ENCODE results near the gene CETP.

Gene CETP, protein sequence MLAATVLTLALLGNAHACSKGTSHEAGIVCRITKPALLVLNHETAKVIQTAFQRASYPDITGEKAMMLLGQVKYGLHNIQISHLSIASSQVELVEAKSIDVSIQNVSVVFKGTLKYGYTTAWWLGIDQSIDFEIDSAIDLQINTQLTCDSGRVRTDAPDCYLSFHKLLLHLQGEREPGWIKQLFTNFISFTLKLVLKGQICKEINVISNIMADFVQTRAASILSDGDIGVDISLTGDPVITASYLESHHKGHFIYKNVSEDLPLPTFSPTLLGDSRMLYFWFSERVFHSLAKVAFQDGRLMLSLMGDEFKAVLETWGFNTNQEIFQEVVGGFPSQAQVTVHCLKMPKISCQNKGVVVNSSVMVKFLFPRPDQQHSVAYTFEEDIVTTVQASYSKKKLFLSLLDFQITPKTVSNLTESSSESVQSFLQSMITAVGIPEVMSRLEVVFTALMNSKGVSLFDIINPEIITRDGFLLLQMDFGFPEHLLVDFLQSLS

DNA sequence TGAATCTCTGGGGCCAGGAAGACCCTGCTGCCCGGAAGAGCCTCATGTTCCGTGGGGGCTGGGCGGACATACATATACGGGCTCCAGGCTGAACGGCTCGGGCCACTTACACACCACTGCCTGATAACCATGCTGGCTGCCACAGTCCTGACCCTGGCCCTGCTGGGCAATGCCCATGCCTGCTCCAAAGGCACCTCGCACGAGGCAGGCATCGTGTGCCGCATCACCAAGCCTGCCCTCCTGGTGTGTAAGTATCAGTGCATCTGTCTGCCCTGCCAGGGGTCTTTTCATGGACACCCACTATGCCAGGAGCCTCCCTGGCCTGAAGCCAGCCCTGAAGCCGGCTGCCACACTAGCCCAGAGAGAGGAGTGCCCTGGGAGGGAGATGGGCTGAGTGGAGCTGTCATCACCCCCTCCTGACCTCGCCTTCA, at the start of gene CETP:
Gene CETP (plus strand): TSS at position 100 of the 431 bp plus-strand sequence. CDS start 30 bp downstream, at position 130.
- DNase-seq (ENCODE audit: low spot score): no peak

DNA sequence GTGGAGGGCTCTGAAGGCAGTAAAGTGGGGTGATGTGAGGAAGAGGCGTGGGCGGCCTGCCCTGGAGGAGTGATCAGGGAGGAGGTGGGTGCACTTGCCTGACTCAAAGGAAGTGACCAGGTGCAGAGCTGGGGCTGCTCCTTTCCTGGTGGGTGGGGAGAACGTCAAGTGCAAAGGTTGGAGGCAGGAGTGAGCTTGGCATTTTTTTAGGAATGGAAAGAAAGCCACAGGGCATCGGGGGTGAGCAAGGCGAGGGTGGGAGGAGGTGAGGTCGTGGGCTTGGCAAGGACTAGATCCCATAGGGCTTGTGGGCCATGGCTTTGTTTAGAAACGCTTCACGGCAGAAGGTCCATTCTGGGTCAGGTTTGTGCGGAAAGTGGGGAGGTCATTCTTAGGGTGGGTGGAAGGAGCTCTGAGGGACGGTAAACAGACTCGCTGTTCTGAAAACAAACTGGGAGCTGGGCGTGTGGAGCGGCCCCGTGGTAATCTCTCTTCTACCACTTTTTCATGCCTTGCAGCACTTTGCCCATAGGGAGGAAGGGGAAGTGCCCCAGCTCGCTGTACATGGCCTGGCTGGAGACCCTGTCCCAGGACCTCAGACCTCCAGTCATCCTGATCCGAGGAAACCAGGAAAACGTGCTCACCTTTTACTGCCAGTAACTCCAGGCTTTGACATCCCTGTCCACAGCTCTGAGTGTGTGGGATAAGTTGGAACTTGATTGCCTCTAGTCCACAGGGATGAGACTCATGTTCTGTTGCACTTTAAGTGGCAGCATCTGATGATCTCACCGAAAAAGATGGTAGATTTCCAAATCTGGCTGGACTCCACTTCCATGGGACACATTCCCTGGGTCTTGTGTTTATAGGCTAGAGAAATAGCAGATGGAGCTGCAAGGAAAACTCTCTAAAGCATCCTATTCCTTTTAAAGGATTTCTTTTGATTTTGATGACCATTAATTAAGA, 48.7 kb upstream of the CETP start:
- DNase-seq (ENCODE audit: low spot score): peak; percentile 69

DNA sequence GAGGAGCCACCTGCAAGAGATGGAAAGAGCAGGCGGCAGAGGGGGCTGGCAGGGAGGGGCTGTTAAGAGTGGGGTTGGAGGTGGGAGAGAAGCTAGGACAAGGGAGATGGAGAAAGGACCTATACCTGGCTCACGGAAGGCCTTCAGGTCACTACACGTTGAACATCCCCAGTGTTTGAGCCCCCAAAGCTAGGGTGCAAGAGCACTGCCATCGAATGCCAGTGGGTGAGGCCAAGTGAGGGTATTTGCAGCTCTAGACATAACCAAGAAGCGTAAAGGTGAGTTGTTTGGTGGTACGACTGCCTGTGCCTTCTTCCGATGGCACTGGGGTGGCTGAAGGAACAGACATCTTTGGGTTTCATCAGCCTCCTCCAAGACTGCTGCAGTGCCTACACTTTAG, 46.9 kb upstream of the CETP start:
- no peak for DNase-seq (ENCODE audit: low spot score)

DNA sequence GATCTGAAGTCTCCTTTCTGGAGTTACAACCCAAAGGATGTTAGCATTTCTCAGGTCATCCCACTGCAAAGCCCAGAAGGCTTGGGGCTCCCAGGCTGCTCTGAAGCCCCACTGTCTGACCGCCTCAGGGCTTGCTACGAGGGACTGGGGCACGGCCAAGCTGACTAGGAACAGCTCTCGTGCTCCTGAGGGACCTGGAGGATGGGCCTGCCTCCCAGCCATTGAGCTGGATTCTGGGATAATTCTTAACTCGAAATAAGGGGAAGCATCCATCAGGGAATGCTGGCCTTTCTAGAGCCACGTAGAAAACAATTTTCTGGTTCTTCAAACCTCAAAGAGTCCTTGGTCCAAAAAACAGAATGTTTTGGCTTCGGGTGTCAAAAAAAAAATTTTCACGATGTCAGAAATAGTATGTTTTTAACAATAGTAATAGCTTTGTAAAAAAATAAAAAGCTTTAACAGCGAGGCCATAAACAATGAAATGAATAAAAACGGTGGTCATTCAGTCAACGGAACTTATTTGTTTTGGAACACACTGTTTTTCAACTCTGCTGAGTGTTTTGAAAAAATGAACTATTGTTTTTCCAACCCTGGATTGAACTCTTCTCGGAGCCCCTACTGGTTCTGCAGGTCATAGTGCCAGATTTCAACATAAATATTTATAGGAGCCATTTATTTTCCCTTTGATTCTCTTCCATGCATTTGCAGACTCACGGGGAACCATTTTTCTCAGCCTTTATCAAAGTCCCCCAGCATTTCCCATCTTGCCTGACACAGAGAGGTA, 46.2 kb upstream of the CETP start:
- DNase-seq (ENCODE audit: low spot score): no peak

DNA sequence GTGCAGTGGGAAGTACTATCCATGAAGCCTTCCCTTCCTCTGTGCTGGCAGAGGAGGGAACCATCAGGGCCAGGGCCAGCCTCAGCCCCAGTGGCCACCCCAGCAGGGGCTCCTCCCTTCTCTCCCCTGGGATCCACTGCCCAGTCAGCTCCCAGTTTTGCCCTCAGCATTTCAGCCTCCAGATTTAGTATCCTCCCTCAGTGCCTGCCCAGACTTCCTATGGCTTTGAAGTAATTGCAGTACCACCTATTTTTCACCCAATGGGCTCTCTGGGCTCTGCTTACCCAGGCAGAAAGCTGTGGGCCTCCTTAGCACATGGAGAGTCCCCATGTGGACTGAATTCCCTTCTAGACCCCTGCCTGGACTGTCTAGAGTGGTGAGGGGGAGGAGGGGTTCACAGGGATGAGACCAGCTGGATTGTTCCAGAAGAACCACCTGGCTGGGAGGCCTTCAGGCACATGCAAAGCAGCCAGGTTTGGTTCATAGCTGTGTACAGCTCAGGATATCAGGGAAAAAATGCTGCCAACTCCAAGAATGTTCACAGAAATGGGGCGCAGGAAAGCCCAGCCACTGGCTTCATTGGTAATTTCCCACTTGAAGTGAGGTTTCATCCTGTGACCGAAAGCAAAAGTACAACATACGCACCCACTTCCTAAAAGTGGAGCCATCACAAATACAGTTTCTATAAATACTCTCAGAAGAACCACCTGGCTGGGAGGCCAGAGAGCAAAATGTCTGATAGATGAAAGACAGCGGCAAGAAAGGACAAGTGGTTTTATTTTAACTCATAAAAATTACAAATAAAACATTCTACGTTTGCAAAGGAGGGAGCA, 45.0 kb upstream of the CETP start:
- no peak for DNase-seq (ENCODE audit: low spot score)

DNA sequence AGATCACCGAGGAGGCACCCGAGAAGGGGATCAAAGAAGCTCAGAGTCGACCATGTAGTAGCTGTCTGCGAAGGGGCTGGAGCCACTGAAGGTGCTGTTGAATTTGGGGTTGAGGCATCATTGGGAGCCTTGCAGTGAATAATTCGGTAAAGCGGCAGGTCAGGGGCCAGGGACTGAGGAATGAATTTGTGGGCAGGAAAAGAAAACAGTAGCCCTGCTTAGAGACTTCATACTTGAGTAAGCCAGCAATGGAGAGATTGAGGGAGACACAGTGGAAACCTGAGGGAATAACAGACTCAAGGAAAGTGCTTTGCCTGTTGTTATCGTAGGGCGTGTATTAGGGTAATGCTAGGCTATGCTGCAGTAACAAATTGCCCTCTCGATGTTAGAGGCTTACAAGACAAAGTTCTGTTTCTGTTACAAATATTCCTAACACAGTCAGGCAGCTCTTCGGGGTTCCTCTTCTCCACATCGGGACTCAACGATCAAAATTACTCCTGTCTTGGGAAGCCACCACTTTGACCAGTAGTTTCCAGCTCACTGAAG, 43.2 kb upstream of the CETP start:
- DNase-seq (ENCODE audit: low spot score): no peak

DNA sequence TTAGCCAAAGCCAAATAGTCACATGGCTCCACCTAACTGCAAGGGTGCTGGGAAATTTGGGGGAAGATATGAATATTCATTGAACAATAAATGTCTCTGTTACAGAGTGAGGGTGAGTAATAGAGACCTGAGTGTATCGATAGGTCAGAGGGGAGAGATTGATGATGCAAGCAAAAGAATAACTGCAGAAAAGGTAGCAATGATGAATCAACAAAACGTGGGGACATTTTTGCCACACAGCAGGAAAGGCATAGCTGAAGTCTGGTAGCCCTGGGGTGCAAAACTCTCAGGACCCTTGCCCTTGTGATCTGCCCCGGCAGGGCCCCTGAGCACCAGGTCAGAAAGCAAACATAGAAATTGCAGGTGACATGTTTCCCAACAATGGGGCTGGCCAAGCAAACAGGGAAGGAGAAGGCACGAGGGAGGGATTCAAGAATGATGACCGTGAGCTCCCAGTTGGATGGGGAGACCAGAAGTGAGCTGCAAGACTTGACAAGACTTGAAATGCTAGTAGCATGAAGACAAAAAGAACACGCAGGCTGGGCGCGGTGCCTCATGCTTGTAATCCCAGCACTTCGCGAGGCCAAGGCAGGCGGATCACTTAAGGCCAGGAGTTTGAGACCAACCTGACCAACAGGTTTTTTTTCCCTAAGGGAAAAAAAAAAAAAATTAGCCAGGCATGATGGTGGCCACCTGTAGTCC, 42.5 kb upstream of the CETP start:
- no peak for DNase-seq (ENCODE audit: low spot score)

DNA sequence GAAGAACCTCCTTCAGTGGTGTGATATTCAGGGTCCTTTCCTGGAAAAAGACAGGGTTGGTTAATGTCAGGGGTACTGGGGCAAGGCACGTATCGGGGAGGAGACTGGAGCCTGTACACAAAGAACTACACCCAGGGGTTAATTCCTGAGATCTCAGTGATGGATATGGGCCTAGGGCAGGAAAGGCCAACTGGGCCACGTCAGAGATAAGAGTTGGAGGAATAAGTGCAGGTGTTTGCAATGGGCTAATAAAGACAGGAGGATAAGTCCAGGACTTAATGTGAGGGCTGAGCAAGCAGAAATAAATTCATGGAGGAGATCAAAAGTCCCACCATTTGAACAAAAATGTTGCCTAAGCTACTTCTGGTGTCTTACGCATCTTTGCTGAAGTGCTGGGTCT, 40.2 kb upstream of the CETP start:
- no peak for DNase-seq (ENCODE audit: low spot score)

DNA sequence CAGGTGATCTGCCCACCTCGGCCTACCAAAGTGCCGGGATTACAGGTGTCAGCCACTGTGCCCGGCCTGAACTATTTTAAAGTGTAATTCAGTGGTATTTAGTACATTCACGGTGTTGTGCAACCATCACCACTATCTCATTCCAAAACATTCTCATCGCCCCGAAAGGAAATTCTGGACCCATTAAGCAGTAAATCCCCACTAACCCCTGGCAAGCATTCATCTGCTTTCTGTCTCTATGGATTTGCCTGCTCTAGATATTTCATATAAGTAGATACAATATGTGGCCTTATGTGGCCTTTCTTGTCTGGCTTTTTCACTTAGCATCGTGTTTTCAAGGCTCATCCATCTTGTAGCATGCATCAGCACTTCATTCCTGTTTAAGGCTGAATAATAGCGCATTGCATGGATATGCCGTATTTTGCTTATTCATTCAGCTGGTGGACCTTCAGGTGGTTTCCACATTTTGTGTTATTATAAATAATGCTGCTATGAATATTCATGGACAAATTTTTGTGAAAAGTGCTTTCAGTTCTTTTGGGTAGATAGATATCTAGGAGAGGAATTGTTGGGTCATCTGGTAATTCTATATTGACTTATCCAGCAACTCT, 38.2 kb upstream of the CETP start:
- no peak for DNase-seq (ENCODE audit: low spot score)

DNA sequence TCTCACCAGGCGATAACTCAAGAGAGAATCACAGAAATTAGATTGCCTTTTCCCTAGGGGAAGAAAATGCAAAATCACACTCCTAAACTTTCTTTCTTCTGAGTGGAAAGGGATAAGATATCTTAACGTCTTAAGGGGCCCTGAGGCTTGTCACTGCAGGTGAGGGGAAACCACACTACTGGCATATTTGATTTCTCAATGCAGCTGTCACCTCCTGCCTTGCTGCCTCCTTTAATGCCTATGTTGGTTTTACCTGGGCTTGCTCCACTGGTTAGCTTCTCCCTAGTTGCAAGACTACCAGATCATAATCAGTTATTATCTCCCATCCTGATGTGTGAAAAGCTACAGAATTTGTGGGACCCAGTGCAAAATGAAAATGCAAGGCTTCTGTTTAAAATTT, 34.3 kb upstream of the CETP start:
- no peak for DNase-seq (ENCODE audit: low spot score)

DNA sequence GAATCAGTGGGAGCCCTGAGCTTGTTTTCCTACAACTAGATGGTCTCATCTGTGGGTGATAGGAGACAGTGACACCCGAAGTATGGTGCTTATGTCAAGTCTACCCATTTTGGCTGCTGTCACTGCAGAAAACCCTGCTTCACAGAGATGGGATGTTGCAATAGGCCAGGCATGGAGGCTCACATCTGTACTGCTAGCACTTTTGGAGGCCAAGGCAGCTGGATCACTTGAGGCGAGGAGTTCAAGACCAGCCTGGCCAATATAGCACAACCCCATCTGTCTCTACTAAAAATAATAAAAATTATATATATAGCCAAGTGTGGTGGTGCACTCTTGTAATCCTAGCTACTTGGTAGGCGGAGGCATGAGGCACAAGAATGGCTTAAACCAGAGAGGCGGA, 32.1 kb upstream of the CETP start:
- no peak for DNase-seq (ENCODE audit: low spot score)

DNA sequence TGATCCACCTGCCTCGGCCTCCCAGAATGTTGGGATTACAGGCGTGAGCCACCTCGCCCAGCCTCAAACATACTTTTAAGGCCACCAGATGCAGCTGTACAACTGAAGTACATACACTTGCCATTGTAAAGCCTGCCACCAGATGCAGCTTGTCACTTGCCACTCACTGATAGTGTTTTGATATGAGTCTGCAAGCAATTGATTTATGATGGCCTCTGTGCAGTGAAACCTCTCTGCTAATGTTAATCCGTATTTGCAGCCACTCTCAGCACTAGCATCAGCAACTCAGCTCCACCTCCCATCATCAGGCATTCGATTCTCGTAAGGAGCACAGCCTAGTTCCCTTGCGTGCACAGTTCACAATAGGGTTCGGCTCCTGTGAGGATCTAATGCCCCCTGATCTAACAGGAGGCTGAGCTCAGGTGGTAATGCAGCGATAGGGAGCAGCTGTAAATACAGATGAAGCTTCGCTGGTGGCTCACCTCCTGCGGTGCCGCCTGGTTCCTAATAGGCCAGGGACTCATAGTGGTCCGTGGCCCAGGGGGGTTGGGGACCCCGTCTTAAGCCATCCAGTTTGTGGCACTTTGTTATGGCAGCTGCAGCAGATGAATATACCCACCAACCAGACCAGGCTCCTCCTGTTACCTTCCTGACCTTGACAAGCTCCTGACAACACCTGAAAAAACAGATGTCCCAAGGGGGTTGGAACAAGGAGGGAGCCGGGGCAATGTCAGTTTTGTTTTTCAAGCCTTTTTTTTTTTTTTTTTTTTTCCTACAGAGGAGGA, 31.1 kb upstream of the CETP start:
- no peak for DNase-seq (ENCODE audit: low spot score)

DNA sequence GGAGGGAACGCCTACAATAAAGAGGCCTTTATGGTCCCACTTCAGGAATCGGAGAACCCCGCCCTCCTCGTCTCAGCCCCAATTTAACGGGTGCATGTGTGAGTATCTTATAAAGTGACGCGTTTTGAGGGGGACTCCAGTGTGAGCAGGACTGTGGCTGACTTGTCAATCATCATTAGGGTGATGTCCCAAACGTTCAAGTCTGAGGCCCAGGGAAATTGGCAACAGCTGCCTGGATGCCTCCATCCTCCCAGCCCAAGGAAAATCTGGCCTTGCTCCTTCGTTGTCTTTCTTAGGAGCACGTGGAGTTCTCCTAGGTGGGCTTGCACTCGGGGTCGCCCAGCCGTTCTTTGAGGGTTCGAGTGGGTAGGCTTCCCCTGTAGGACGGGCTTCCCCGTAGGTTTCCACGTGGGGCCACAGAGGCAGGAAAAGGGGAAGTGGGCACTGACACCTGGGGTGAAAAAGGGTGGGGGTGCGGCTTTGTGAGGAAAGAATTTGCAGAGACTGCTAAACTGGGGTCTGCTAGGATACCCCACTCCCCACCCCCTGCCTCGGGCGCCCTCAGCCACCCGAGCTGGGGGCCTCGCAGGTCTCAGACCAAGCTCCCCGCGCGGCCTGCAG, 30.4 kb upstream of the CETP start:
- no peak for DNase-seq (ENCODE audit: low spot score)

DNA sequence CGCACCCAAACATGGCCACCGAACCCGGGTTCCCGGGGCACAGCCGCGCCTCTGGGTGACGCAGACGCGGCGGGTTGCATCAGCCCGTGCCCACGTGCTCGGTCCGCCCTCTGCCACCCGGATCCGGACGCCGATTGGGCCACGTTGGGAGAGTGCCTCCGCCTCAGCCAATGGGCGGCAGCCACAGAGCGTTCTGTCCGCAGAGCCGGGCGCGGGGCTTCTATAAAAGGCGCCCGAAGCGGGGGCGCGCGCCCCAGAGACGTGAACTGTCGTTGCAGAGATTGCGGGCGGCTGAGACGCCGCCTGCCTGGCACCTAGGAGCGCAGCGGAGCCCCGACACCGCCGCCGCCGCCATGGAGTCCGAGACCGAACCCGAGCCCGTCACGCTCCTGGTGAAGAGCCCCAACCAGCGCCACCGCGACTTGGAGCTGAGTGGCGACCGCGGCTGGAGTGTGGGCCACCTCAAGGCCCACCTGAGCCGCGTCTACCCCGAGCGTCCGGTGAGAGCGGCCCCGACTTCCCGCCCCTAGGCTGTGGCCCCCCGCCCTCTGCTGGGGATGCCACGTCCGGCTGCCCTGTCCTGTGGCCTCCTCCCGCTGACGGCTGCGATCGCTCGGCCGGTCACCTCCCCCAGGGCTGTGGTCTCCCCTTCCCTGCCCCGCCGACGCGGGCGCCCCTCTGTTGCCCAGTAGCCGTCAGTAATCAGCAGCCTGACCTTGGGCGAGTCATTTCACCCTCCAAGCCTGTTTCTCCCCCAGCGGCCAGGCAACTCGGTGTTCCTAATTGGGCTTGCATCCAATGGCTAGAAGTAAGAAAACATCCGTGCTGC, 29.6 kb upstream of the CETP start, which contains the start of gene HERPUD1:
Gene HERPUD1 (plus strand): TSS at position 251 of the 829 bp plus-strand sequence. CDS start 103 bp downstream, at position 354.
- peak; percentile 99 for DNase-seq (ENCODE audit: low spot score)

DNA sequence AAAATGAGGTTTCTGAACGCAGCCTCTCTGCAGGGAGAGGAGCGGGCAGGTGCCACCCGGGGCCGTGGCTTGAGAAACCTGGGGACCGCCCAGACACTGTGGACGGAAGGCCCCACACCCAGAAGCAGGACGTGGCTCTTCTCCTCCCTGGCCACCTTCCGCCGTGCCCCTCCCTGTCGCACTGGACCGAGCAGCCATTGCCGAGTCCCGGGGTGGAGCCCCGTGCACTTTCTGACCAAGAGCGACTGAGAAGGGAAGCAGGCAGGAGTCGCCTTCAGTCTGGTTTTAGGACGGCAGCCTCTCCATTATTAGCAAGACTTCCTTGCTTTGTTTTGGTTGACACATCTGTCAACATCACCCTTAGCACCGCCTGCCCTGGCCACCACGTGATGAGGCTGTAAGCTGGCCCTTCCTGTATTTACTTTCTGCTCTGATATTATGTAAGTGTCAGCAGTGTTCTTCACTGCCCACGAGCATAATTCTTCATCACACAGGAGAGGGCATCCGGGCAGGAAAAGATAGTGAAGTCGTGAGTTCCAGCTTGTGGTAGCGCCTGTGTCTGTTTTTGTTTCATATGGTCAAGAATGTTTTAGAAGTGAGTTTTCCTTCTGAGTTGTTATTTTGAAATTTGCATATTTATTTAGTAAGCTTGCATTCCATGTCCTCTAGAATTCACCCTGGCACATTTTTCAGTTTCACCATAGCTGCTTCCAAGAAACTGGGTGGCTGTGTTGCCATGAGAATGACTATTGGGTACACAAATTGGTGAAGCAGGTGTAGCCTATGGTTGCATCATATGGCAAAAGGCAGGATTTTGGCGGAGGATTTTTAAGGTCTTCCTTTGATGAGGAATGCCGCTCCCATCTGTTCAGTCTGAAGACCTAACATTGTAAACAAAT, 28.8 kb upstream of the CETP start:
- peak; percentile 52 for DNase-seq (ENCODE audit: low spot score)
